Endothelial cell of umbilical vein (primary cell): ENCODE results near the gene MYO7B.

Experiments used
- CTCF ChIP-seq, 2 donors: IDR thresholded peaks; 1 replicate in 1 of 2; 2 replicates in 1 of 2; pipeline ENCODE4 v1.5.1; 2011; ENCODE audit warnings: low read length in 2 of 2, mild to moderate bottlenecking in 2 of 2, moderate library complexity in 2 of 2, control low read depth in 1 of 2, inconsistent platforms in 1 of 2, low read depth in 1 of 2; ENCODE audit not compliant: insufficient read depth in 1 of 2; ENCODE audit errors: extremely low read depth in 1 of 2
- EZH2 ChIP-seq: IDR thresholded peaks from 2 replicates; pipeline ENCODE4 v1.6.1; 2012; ENCODE audit warnings: borderline replicate concordance, low read depth, mild to moderate bottlenecking, moderate library complexity, low read length, inconsistent platforms; ENCODE audit not compliant: severe bottlenecking
- MYC ChIP-seq: IDR thresholded peaks from one replicate; pipeline ENCODE4 v1.6.1; 2011; ENCODE audit warnings: mild to moderate bottlenecking, low read depth, low read length
- POLR2A ChIP-seq: IDR thresholded peaks from 2 replicates; pipeline ENCODE4 v1.6.1; 2012; ENCODE audit warnings: low read depth, mild to moderate bottlenecking, control low read depth, low read length

- TF ChIP-seq POLR2A (no peak), EZH2 (no peak), CTCF (IDR thresholded peaks at IDR 0.05; ENCODE audit: extremely low read depth in 1 of 2, insufficient read depth in 1 of 2, low read depth in 1 of 2, low read length in 2 of 2) (no peak), MYC (no peak)
Measured at GRCh38 chr2:127661072-127661649, 125.7 kb downstream of the MYO7B start.
